Measurements from ENCODE around the gene DCST1.

DCST1 gene

GRCh38 chr1:155073377-155074242, 40.0 kb downstream of the DCST1 start:
- no peak for DNase-seq (ENCODE audit: low read depth in 2 of 2)

- DNase-seq (ENCODE audit: low read depth in 2 of 2): no peak
Measured at GRCh38 chr1:155075535-155075934, 41.9 kb downstream of the DCST1 start.

GRCh38 chr1:155076371-155076770, 42.7 kb downstream of the DCST1 start:
- no peak for DNase-seq (ENCODE audit: low read depth in 2 of 2)

GRCh38 chr1:155077346-155077745, 43.7 kb downstream of the DCST1 start:
- DNase-seq (ENCODE audit: low read depth in 2 of 2): no peak

GRCh38 chr1:155077758-155078445, 44.3 kb downstream of the DCST1 start:
- no peak for DNase-seq (ENCODE audit: low read depth in 2 of 2)

GRCh38 chr1:155078469-155079209, 45.0 kb downstream of the DCST1 start, which contains the start of gene EFNA3:
TSS of gene EFNA3 (plus strand) at chr1:155078837. CDS start at chr1:155078942, 105 bp downstream.
- no peak for DNase-seq (ENCODE audit: low read depth in 2 of 2)

GRCh38 chr1:155079210-155079486, 45.5 kb downstream of the DCST1 start:
- no peak for DNase-seq (ENCODE audit: low read depth in 2 of 2)

- no peak for DNase-seq (ENCODE audit: low read depth in 2 of 2)
Measured at GRCh38 chr1:155079487-155080311, 46.1 kb downstream of the DCST1 start.

- DNase-seq (ENCODE audit: low read depth in 2 of 2): no peak
Measured at GRCh38 chr1:155080312-155081228, 46.9 kb downstream of the DCST1 start.

- DNase-seq (ENCODE audit: low read depth in 2 of 2): no peak
Measured at GRCh38 chr1:155081472-155082300, 48.1 kb downstream of the DCST1 start.

GRCh38 chr1:155082301-155083051, 48.9 kb downstream of the DCST1 start:
- DNase-seq (ENCODE audit: low read depth in 2 of 2): no peak

GRCh38 chr1:155083052-155083541, 49.5 kb downstream of the DCST1 start:
- no peak for DNase-seq (ENCODE audit: low read depth in 2 of 2)

- DNase-seq (ENCODE audit: low read depth in 2 of 2): no peak
Measured at GRCh38 chr1:155083865-155084721, 50.5 kb downstream of the DCST1 start.

- DNase-seq (ENCODE audit: low read depth in 2 of 2): peak; percentile 87 to 90
Measured at GRCh38 chr1:155084722-155085503, 51.3 kb downstream of the DCST1 start.

- peak; percentile 68 to 73 for DNase-seq (ENCODE audit: low read depth in 2 of 2)
Measured at GRCh38 chr1:155085504-155086127, 52.0 kb downstream of the DCST1 start.

- peak; percentile 71 to 88 for DNase-seq (ENCODE audit: low read depth in 2 of 2)
Measured at GRCh38 chr1:155086128-155086741, 52.6 kb downstream of the DCST1 start.
